ENCODE results near the gene WDR20.

DNA sequence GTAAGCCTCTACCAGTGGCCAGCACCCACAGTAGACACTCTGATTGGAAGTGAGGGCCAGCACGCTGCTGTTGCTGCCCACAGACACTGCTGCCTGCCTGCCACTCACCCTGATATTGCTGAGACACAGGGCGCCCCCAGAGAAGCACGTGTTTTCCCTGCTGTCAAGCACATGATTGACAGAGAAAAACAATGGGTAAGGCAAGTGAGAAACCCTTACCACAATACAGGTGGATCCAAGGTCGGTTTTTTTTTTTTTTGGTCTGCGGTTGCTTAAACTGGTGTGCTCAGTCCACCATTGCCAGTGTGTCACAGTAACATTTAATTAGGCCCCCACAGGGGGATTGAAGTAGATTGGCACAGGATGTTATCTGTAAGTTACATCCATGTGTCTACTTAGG, 65.9 kb downstream of the WDR20 start:
- no peak for TF ChIP-seq EP300 (IDR thresholded peaks at IDR 0.05)
- TF ChIP-seq, protein P1, sequence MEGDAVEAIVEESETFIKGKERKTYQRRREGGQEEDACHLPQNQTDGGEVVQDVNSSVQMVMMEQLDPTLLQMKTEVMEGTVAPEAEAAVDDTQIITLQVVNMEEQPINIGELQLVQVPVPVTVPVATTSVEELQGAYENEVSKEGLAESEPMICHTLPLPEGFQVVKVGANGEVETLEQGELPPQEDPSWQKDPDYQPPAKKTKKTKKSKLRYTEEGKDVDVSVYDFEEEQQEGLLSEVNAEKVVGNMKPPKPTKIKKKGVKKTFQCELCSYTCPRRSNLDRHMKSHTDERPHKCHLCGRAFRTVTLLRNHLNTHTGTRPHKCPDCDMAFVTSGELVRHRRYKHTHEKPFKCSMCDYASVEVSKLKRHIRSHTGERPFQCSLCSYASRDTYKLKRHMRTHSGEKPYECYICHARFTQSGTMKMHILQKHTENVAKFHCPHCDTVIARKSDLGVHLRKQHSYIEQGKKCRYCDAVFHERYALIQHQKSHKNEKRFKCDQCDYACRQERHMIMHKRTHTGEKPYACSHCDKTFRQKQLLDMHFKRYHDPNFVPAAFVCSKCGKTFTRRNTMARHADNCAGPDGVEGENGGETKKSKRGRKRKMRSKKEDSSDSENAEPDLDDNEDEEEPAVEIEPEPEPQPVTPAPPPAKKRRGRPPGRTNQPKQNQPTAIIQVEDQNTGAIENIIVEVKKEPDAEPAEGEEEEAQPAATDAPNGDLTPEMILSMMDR (IDR thresholded peaks at IDR 0.05), result no peak
- TF ChIP-seq POLR2A (IDR thresholded peaks at IDR 0.05), result no peak
- TF ChIP-seq POLR2AphosphoS5 (IDR thresholded peaks at IDR 0.05), result no peak

Measured in suprapubic skin (tissue), 4 donors.